H9 (cell line): ENCODE measurements around the gene ITPR3. TPM values are rescaled to one million over a fixed set of nuclear protein-coding genes. Genes with fewer than 3 reads are reported as not detected.

Experiments used
- DNase-seq: peaks from one replicate; pipeline ENCODE4 v3.0.0-alpha.2; 2017
- H2AFZ ChIP-seq: one replicate; pipeline ENCODE4 v1.6.1; 2013; ENCODE audit warnings: mild to moderate bottlenecking, low read length, control low read depth, moderate library complexity
- H2AK5ac ChIP-seq: 2 replicates; pipeline ENCODE4 v1.6.1; 2013; ENCODE audit warnings: low read length, control low read depth, mixed read lengths; ENCODE audit not compliant: insufficient read length
- H2BK120ac ChIP-seq: one replicate; pipeline ENCODE4 v1.6.1; 2013; ENCODE audit warnings: low read depth, mild to moderate bottlenecking, low read length, control low read depth, inconsistent platforms; ENCODE audit not compliant: poor library complexity, severe bottlenecking
- H2BK12ac ChIP-seq: 2 replicates; pipeline ENCODE4 v1.6.1; 2013; ENCODE audit warnings: low read length, control low read depth, mixed read lengths, low read depth; ENCODE audit not compliant: insufficient read length
- H2BK15ac ChIP-seq: 2 replicates; pipeline ENCODE4 v1.6.1; 2013; ENCODE audit warnings: low read depth, low read length, control low read depth
- H2BK20ac ChIP-seq: one replicate; pipeline ENCODE4 v1.6.1; 2013; ENCODE audit warnings: low read depth, mild to moderate bottlenecking, low read length, control low read depth, inconsistent platforms; ENCODE audit not compliant: poor library complexity, severe bottlenecking
- H2BK5ac ChIP-seq: 2 replicates; pipeline ENCODE4 v1.6.1; 2013; ENCODE audit warnings: low read length, control low read depth, mixed read lengths; ENCODE audit not compliant: insufficient read length
- H3K14ac ChIP-seq: 2 replicates; pipeline ENCODE4 v1.6.1; 2013; ENCODE audit warnings: low read length, control low read depth; ENCODE audit not compliant: insufficient read depth
- H3K18ac ChIP-seq: 2 replicates; pipeline ENCODE4 v1.6.1; 2013; ENCODE audit warnings: low read depth, mild to moderate bottlenecking, mixed read lengths, low read length, control low read depth; ENCODE audit not compliant: insufficient read length
- H3K23ac ChIP-seq: 2 replicates; pipeline ENCODE4 v1.6.1; 2013; ENCODE audit warnings: low read length, control low read depth, mixed read lengths, low read depth; ENCODE audit not compliant: insufficient read length
- H3K23me2 ChIP-seq: 2 replicates; pipeline ENCODE4 v1.6.1; 2013; ENCODE audit warnings: low read depth, mild to moderate bottlenecking, mixed read lengths, low read length, control low read depth; ENCODE audit not compliant: insufficient read length, poor library complexity, severe bottlenecking
- H3K27ac ChIP-seq: 2 replicates; pipeline ENCODE4 v1.5.1; 2013; ENCODE audit warnings: low read length, control low read depth, mixed read lengths, low read depth; ENCODE audit not compliant: insufficient read length
- H3K27me3 ChIP-seq: 2 replicates; pipeline ENCODE4 v1.6.1; 2013; ENCODE audit warnings: low read length, control low read depth, inconsistent platforms; ENCODE audit not compliant: insufficient read depth
- H3K4ac ChIP-seq: 2 replicates; pipeline ENCODE4 v1.6.1; 2013; ENCODE audit warnings: low read depth, mild to moderate bottlenecking, control low read depth, inconsistent platforms, low read length, moderate library complexity
- H3K4me1 ChIP-seq: 2 replicates; pipeline ENCODE4 v1.6.1; 2013; ENCODE audit warnings: low read length, control low read depth, inconsistent platforms; ENCODE audit not compliant: insufficient read depth
- H3K4me2 ChIP-seq: 2 replicates; pipeline ENCODE4 v1.6.1; 2013; ENCODE audit warnings: low read length, control low read depth, mixed read lengths; ENCODE audit not compliant: insufficient read length, insufficient read depth
- H3K56ac ChIP-seq: 2 replicates; pipeline ENCODE4 v1.6.1; 2013; ENCODE audit warnings: low read depth, mild to moderate bottlenecking, mixed read lengths, low read length, control low read depth; ENCODE audit not compliant: insufficient read length
- H3K79me1 ChIP-seq: 2 replicates; pipeline ENCODE4 v1.6.1; 2013; ENCODE audit warnings: low read depth, mild to moderate bottlenecking, moderate library complexity, low read length, control low read depth, inconsistent platforms; ENCODE audit not compliant: insufficient read depth, poor library complexity, severe bottlenecking
- H3K79me2 ChIP-seq: 2 replicates; pipeline ENCODE4 v1.6.1; 2013; ENCODE audit warnings: low read length, control low read depth, inconsistent platforms; ENCODE audit not compliant: insufficient read depth
- H3K9ac ChIP-seq: 2 replicates; pipeline ENCODE4 v1.6.1; 2013; ENCODE audit warnings: low read length, control low read depth, mixed read lengths; ENCODE audit not compliant: insufficient read length; ENCODE audit errors: extremely low read depth
- H3K9me3 ChIP-seq: one replicate; pipeline ENCODE4 v1.6.1; 2013; ENCODE audit warnings: low read depth, low read length, inconsistent platforms; ENCODE audit not compliant: control insufficient read depth
- H3T11ph ChIP-seq: one replicate; pipeline ENCODE4 v1.6.1; 2013; ENCODE audit warnings: mild to moderate bottlenecking, low read length, control low read depth, inconsistent platforms
- H4K20me1 ChIP-seq: one replicate; pipeline ENCODE4 v1.6.1; 2013; ENCODE audit not compliant: control insufficient read depth, insufficient read length, insufficient read depth
- H4K5ac ChIP-seq: 2 replicates; pipeline ENCODE4 v1.6.1; 2013; ENCODE audit warnings: low read depth, mild to moderate bottlenecking, mixed read lengths, low read length, control low read depth; ENCODE audit not compliant: insufficient read length
- H4K8ac ChIP-seq: replicated peaks from 2 replicates; pipeline ENCODE4 v1.6.1; 2013; ENCODE audit warnings: low read length, control low read depth, mixed read lengths, low read depth; ENCODE audit not compliant: insufficient read length
- H4K91ac ChIP-seq: 2 replicates; pipeline ENCODE4 v1.6.1; 2013; ENCODE audit warnings: low read depth, mild to moderate bottlenecking, moderate library complexity, mixed read lengths, low read length, control low read depth; ENCODE audit not compliant: insufficient read length
- H3K27ac Mint-ChIP-seq, 3 experiments: 2 replicates in 2 of 3; 3 replicates in 1 of 3; pipeline ENCODE4 v1.8.0; 2020 to 2021; ENCODE audit warnings: mixed read lengths in 3 of 3, mild to moderate bottlenecking in 1 of 3, moderate library complexity in 1 of 3
- H3K27me3 Mint-ChIP-seq: 2 replicates; pipeline ENCODE4 v1.8.0; 2021; ENCODE audit warnings: low read depth, mild to moderate bottlenecking, moderate library complexity, mixed read lengths
- H3K36me3 Mint-ChIP-seq, 3 experiments: 2 replicates in 2 of 3; 3 replicates in 1 of 3; pipeline ENCODE4 v1.8.0; 2020 to 2021; ENCODE audit warnings: low read depth in 3 of 3, mixed read lengths in 3 of 3; ENCODE audit not compliant: insufficient read depth in 1 of 3
- H3K4me1 Mint-ChIP-seq, 2 experiments: 2 replicates each; pipeline ENCODE4 v1.8.0; 2020; ENCODE audit warnings: mixed read lengths in 2 of 2
- H3K4me3 Mint-ChIP-seq, 2 experiments: 2 replicates in 1 of 2; 3 replicates in 1 of 2; pipeline ENCODE4 v1.8.0; 2020 to 2021; ENCODE audit warnings: mild to moderate bottlenecking in 2 of 2, mixed read lengths in 2 of 2, moderate library complexity in 1 of 2
- H3K9me3 Mint-ChIP-seq, 2 experiments: 2 replicates in 1 of 2; 3 replicates in 1 of 2; pipeline ENCODE4 v1.8.0; 2020; ENCODE audit warnings: mild to moderate bottlenecking in 2 of 2, mixed read lengths in 2 of 2, moderate library complexity in 1 of 2
- WGBS: extraction: QIAGEN DNeasy Blood & Tissue Kit; methylation state at CpG from one replicate; pipeline ENCODE4 v1.1.7; 2013; ENCODE audit warnings: missing lambda C conversion rate, low lambda C conversion rate, mixed read lengths; ENCODE audit not compliant: insufficient read length; ENCODE audit errors: extremely low coverage; 5-methylcytosine and 5-hydroxymethylcytosine counted together
- total RNA-seq: library from RNA; stranded (reverse); gene quantifications from 2 replicates; pipeline ENCODE4 v1.2.1, GENCODE V29; 2021
- TF ChIP-seq, protein P1 (sequence below): fragments of 200-600 bp; sonication (generic); conservative IDR thresholded peaks from 3 replicates; pipeline ENCODE4 v1.8.0; 2021; ENCODE audit warnings: antibody characterized with exemption, mild to moderate bottlenecking

Gene ITPR3
- total RNA-seq, 1 experiment from 2014 or later = 40.3 TPM

- TF ChIP-seq, protein P1, sequence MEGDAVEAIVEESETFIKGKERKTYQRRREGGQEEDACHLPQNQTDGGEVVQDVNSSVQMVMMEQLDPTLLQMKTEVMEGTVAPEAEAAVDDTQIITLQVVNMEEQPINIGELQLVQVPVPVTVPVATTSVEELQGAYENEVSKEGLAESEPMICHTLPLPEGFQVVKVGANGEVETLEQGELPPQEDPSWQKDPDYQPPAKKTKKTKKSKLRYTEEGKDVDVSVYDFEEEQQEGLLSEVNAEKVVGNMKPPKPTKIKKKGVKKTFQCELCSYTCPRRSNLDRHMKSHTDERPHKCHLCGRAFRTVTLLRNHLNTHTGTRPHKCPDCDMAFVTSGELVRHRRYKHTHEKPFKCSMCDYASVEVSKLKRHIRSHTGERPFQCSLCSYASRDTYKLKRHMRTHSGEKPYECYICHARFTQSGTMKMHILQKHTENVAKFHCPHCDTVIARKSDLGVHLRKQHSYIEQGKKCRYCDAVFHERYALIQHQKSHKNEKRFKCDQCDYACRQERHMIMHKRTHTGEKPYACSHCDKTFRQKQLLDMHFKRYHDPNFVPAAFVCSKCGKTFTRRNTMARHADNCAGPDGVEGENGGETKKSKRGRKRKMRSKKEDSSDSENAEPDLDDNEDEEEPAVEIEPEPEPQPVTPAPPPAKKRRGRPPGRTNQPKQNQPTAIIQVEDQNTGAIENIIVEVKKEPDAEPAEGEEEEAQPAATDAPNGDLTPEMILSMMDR = no peak
- Histone ChIP-seq H3T11ph (no peak overlapping the region), H3K18ac (no peak overlapping the region), H2AFZ (no peak overlapping the region), H3K79me2 (no peaks in the 10 kb centered on the region), H2BK12ac (no peak overlapping the region), H3K27ac (no peak overlapping the region), H4K5ac (no peak overlapping the region), H3K23ac (no peak overlapping the region), H2BK20ac (no peak overlapping the region), H4K8ac (no peak overlapping the region), H3K79me1 (no peaks in the 10 kb centered on the region), H3K56ac (no peak overlapping the region), H3K14ac (no peak overlapping the region), H3K23me2 (peaks cover 7% of the 10 kb centered on the region), H2BK15ac (no peak overlapping the region), H3K9ac (no peak overlapping the region), H3K4me2 (no peak overlapping the region), H3K4me1 (no peaks in the 10 kb centered on the region), H2BK120ac (no peak overlapping the region), H4K91ac (no peak overlapping the region), H3K27me3 (no peaks in the 10 kb centered on the region), H4K20me1 (no peaks in the 10 kb centered on the region), H2BK5ac (no peak overlapping the region), H2AK5ac (no peak overlapping the region), H3K9me3 (no peaks in the 10 kb centered on the region), H3K4ac (no peak overlapping the region)
- peaks cover 34 to 45% of the 10 kb centered on the region in 2 experiments for H3K4me1 Mint-ChIP-seq
- H3K27ac Mint-ChIP-seq = peak overlapping the region in 1 of 3 experiments; percentile 77; a peak in 2 of 7 replicates
- no peak for DNase-seq
- peak overlapping the region in 1 of 2 experiments; percentile 57; a peak in 1 of 5 replicates for H3K4me3 Mint-ChIP-seq
- no CpG with 5 or more reads among the region's 9 CpGs for WGBS
- H3K36me3 Mint-ChIP-seq = no peaks in the 10 kb centered on the region; a peak in 1 of 7 replicates
- peaks cover 13% of the 10 kb centered on the region for H3K27me3 Mint-ChIP-seq
- H3K9me3 Mint-ChIP-seq = peaks cover 0 to 6% of the 10 kb centered on the region in 2 experiments; a peak in 2 of 5 replicates
Measured at GRCh38 chr6:33591424-33592032, 29.6 kb upstream of the ITPR3 start.
